DLD1 (cell line): ENCODE measurements around the gene GRIA2.
"Not testable (repeated sequence)": the region's sequence is repeated elsewhere in the genome, so short reads cannot be mapped to it uniquely, and the experiment has no call there.

ENCODE experiments used
- in situ Hi-C: cut with HindIII; loops from 2 replicates; pipeline ENCODE4 v1.10.0; 2017; ENCODE audit warnings: low sequenced_read_pairs

The GRIA2 gene

GRCh38 chr4:157246964-157247363 is 26.4 kb downstream of the GRIA2 start:
- in situ Hi-C loops: no loop called here

GRCh38 chr4:157258165-157258564 is 37.6 kb downstream of the GRIA2 start:
- in situ Hi-C loops: not testable (repeated sequence)

DNA sequence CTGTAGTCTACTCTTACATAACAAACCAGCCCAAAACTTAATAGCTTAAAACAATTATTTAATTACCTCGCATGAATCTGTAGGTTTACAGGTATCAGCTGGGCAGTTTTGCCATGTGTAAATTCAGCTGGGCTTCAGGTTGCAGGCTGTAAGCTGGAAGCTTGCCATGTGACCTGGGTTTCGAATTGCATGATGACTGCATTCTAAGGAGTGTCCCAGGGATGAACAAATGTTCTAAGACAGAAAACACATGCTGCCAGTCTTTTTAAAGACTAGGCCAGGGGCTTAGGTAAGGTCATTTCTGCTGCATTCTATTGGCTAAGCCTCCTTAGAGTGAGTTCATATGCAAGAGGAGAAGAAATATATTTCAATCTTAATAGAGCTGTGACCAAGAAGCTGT is 44.8 kb downstream of the GRIA2 start:
- in situ Hi-C loops: no loop called here

DNA sequence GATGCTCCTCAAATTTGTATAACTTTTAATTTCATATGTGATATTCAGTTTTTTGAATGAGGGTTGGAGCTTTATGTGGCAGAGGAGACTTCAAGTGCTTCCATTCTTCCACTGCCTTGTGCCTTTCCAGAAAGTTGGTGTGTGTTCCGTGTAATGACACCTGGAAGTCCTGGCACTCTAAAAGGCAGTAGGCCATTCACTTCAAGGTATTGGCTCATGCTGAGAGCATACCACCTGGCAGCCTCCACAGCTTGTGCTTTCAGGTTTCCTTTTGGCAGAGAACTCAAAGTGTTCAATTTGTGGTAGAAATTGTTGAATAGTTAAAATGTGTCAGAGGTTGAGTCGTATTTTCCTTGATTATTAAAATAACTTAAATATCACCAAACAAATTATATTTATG is 49.6 kb downstream of the GRIA2 start:
- in situ Hi-C loops: no loop called here

- in situ Hi-C loops: no loop called here
Measured at GRCh38 chr4:157270552-157270951, 50.0 kb downstream of the GRIA2 start.

GRCh38 chr4:157271166-157271869 is 50.8 kb downstream of the GRIA2 start:
- in situ Hi-C loops: no loop called here

DNA sequence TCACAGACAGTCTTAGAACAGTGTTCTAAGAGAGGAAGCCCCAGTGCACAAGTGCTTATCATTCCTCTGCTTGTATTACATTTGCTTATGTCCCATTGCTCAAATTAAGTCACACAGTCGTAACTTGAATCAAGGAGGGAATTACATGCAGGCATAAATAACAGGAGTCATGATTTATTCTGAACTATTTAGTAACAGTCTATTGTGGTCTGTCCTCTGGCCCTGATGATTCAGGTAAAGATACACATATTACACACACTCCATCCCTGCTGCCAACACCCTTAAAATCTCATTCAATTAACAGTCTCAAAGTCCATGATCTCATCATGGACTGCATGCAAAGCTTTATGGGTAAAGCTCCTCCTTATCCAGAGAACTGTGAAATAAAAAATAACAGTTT is 60.1 kb downstream of the GRIA2 start:
- in situ Hi-C loops: no loop called here

- in situ Hi-C loops: no loop called here
Measured at GRCh38 chr4:157282019-157282418, 61.5 kb downstream of the GRIA2 start.

DNA sequence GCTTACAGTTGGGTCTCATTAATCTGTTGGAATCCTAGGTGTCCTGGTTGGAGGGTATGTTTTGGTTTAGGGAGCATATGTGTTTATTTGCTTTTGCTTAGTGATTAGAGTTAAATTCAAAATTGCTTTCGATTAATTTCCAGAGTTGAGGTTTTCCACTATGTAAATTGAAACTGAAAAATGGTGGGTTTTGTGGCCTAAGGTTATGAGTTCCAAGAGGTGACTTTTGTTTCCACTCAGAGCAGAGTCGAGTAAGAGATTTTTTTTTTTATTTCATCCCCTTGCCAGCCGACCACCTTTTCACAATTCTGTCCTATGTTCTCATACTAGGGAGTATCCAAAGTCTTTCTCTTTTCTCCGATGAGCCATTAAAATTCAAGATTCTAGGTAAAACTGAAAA is 66.9 kb downstream of the GRIA2 start:
- in situ Hi-C loops: no loop called here

- in situ Hi-C loops: no loop called here
Measured at GRCh38 chr4:157290622-157291021, 70.1 kb downstream of the GRIA2 start.

DNA sequence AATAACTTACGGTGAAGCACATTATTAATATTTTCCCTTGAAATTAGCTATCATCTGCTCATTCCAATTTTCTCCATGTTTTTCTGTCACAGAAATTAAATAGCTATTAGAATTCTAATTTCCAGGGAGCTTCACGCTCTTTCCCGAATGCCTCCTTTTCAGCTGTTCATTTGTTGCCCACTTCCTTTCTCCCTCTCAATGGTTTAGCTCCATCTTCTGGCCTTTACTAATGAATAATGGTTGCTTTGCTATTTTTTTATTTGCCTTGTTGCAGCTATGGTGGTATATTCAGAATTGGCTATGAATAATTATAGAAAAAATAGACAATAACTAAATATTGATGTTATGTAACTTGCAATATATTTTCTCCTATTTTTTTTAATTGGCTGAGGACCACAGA is 70.5 kb downstream of the GRIA2 start:
- in situ Hi-C loops: no loop called here

GRCh38 chr4:157293673-157294072 is 73.1 kb downstream of the GRIA2 start:
- in situ Hi-C loops: no loop called here

DNA sequence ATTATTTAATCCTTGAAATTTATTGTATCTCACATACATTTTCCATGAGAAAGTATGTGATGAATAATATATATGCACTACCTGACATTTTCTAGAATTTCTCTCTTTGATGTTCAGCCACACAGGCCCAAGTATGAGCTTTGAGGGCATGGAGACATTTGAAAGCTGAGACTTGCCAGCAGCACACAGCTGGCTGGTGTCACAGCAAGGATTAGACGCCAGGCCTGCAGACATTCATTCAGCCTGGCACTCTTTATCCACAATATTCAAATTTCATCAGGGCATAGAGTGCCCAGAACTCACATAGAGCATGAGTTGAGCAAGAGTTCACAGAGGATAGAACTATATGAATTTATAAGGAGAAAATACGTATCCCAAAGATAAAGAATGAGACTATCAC is 74.0 kb downstream of the GRIA2 start:
- in situ Hi-C loops: no loop called here

GRCh38 chr4:157300701-157301100 is 80.2 kb downstream of the GRIA2 start:
- in situ Hi-C loops: no loop called here

DNA sequence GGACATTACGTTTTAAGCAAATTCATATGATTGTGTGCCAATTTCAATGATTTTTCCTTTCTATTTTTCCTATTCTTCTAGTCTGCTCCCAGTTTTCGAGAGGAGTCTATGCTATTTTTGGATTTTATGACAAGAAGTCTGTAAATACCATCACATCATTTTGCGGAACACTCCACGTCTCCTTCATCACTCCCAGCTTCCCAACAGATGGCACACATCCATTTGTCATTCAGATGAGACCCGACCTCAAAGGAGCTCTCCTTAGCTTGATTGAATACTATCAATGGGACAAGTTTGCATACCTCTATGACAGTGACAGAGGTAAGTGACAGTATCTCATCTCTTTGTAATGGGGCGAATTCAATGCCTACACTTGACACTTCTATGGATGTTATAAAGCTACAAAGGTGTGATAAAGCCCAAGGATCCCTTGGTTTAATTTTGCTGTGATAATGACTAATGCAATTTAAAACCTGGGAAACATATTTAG is 83.0 kb downstream of the GRIA2 start:
- in situ Hi-C loops: no loop called here

DNA sequence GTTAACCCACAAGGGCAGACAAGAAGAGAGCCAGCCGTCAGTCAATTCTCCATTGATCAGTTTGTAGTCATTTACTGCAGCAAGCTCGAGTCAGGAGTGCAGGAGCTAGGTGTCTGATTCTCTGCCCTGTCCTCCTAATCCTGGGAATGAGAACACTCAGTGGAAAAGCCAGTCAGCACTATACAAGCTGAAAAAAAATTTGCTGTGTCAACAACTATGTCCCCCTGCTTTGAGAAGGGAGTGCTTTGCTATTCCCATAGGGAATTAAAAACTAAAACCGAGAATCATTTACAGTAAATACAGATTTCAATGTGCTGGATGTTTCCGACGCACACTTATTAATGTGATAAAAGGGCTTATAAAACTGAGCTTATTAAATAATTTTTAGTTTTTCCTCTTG is 84.2 kb downstream of the GRIA2 start:
- in situ Hi-C loops: no loop called here

GRCh38 chr4:157312702-157313101 is 92.2 kb downstream of the GRIA2 start:
- in situ Hi-C loops: no loop called here

DNA sequence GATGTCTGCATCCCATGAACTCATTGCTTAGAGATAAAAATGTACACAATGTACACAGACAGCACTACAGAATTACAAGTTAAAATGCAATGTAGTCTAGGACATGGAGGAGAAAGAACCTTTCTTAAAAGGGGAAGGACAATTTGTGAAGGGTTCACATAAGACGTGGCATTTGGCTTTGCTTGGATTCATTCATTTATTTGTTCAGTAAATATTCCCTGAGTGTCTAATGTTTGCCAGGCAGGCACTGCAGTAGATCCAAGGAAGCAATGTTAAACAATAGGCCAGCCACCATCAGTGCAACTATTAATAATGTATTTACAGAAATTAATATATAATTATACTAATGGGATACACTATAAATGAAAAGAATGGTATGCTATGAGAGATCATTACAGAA is 94.4 kb downstream of the GRIA2 start:
- in situ Hi-C loops: no loop called here

- in situ Hi-C loops: no loop called here
Measured at GRCh38 chr4:157315968-157316367, 95.4 kb downstream of the GRIA2 start.

DNA sequence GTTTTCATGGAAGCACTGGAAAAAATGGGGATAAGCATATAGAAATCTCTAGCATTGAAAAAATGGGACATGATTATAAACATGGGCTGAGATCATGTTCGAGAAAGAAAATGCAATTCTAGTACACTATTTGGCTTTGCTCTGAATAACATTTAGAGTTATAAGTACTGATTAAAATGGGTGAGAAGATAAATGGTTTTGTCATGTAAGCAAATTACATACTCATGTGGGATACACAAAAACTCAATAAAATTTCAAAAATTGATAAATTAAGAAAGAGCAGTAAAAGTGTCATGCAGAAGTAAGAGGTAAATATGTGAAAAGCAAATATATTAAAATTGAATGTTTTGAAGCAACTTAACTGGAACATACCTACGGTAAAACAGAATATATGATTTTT is 99.6 kb downstream of the GRIA2 start:
- in situ Hi-C loops: no loop called here

GRCh38 chr4:157327666-157328065 is 107.1 kb downstream of the GRIA2 start:
- in situ Hi-C loops: no loop called here

GRCh38 chr4:157357887-157358286 is 137.4 kb downstream of the GRIA2 start:
- in situ Hi-C loops: no loop called here

DNA sequence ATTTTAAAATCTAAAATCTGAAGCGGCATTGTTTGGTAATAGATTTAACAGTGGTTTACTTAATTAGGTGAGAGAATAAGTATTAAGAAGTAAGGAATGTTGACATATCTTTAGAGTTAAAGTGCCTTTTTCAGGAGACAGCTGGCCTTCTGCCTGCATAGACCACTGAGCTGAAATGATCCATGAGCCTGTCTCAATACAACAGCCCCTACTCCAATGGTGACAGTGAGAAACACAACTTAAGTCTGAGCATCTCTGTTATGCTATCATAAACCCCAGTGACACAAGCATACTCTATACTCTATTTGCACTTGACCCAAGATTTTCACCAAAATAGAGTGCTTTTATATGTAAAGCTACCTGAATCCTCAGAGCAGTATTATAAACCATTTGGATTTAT is 137.9 kb downstream of the GRIA2 start:
- in situ Hi-C loops: no loop called here
